Natural killer cell (primary cell): ENCODE data around the gene MKNK1. TPM values are rescaled to one million over a fixed set of nuclear protein-coding genes. Genes with fewer than 3 reads are reported as not detected.
A peak's percentile ranks its signal among the peaks of the same experiment; 100 is the strongest.

ENCODE experiments used
- ATAC-seq, 3 donors: fragments of 150-1000 bp in 2 of 3; fragments of 200-7000 bp in 1 of 3; cut with Tn5 transposase; 1 replicate in 1 of 3; 2 replicates in 2 of 3; pipeline ENCODE4 v1.10.0; 2021; ENCODE audit warnings: mild to moderate bottlenecking in 2 of 3, moderate library complexity in 2 of 3
- DNase-seq, 2 donors: peaks; one replicate each; pipeline versions ENCODE4 v3.0.0 to v3.0.0-alpha.2; 2013 to 2021; ENCODE audit warnings: mixed read lengths in 1 of 2
- H3K27ac ChIP-seq: one replicate; pipeline ENCODE4 v1.5.1; 2013; ENCODE audit warnings: mild to moderate bottlenecking, low read length
- H3K27me3 ChIP-seq: one replicate; pipeline ENCODE4 v1.6.1; 2013; ENCODE audit warnings: low read length; ENCODE audit not compliant: control insufficient read depth, insufficient read depth
- H3K36me3 ChIP-seq: one replicate; pipeline ENCODE4 v1.6.1; 2013; ENCODE audit warnings: low read length; ENCODE audit not compliant: control insufficient read depth, insufficient read depth
- H3K4me1 ChIP-seq: one replicate; pipeline ENCODE4 v1.6.1; 2013; ENCODE audit warnings: low read length; ENCODE audit not compliant: control insufficient read depth, insufficient read depth
- H3K4me3 ChIP-seq: one replicate; pipeline ENCODE4 v1.5.1; 2013; ENCODE audit warnings: low read length
- H3K9me3 ChIP-seq: one replicate; pipeline ENCODE4 v1.6.1; 2013; ENCODE audit warnings: low read length; ENCODE audit not compliant: control insufficient read depth, insufficient read depth
- H3K27ac Mint-ChIP-seq, 2 donors: one replicate each; pipeline ENCODE4 v1.8.0; 2022; ENCODE audit warnings: mild to moderate bottlenecking in 2 of 2, mixed read lengths in 2 of 2, moderate library complexity in 1 of 2
- H3K27me3 Mint-ChIP-seq, 2 donors: one replicate each; pipeline ENCODE4 v1.8.0; 2022; ENCODE audit warnings: low read depth in 2 of 2, mixed read lengths in 2 of 2
- H3K36me3 Mint-ChIP-seq: one replicate; pipeline ENCODE4 v1.8.0; 2022; ENCODE audit warnings: mixed read lengths
- H3K4me1 Mint-ChIP-seq, 2 donors: one replicate each; pipeline ENCODE4 v1.8.0; 2022; ENCODE audit warnings: mixed read lengths in 2 of 2
- H3K4me3 Mint-ChIP-seq: one replicate; pipeline ENCODE4 v1.8.0; 2022; ENCODE audit warnings: mild to moderate bottlenecking, moderate library complexity, mixed read lengths
- H3K9me3 Mint-ChIP-seq, 2 donors: one replicate each; pipeline ENCODE4 v1.8.0; 2022; ENCODE audit warnings: mixed read lengths in 2 of 2
- WGBS: methylation state at CpG from one replicate; pipeline ENCODE4 v1.1.7; 2013; ENCODE audit warnings: missing lambda C conversion rate; ENCODE audit not compliant: insufficient coverage; 5-methylcytosine and 5-hydroxymethylcytosine counted together
- intact Hi-C: fragments of 100-400 bp; cut with micrococcal nuclease; formaldehyde crosslinking; loops from one replicate; pipeline ENCODE4 v1.14.2; 2022
- total RNA-seq, 4 donors: library from RNA; stranded (reverse); fragments of 120-200 nt in 1 of 4; gene quantifications; one replicate each; pipeline versions ENCODE4 v1.2.3 to v1.2.4, GENCODE V29; 2013 to 2022
- TF ChIP-seq, protein P1 (sequence below): fragments of 200-600 bp; IDR thresholded peaks from one replicate; pipeline ENCODE4 v1.8.0; 2022; ENCODE audit warnings: antibody characterized with exemption

MKNK1 gene
- total RNA-seq, 3 donors from 2014 or later (not counting 1 experiment from before 2014, with no cell fraction given), result 59.5 to 81.5 (median 65.5) TPM

GRCh38 chr1:46539972-46540371 lies 64.1 kb downstream of the MKNK1 start:
- TF ChIP-seq, protein P1, sequence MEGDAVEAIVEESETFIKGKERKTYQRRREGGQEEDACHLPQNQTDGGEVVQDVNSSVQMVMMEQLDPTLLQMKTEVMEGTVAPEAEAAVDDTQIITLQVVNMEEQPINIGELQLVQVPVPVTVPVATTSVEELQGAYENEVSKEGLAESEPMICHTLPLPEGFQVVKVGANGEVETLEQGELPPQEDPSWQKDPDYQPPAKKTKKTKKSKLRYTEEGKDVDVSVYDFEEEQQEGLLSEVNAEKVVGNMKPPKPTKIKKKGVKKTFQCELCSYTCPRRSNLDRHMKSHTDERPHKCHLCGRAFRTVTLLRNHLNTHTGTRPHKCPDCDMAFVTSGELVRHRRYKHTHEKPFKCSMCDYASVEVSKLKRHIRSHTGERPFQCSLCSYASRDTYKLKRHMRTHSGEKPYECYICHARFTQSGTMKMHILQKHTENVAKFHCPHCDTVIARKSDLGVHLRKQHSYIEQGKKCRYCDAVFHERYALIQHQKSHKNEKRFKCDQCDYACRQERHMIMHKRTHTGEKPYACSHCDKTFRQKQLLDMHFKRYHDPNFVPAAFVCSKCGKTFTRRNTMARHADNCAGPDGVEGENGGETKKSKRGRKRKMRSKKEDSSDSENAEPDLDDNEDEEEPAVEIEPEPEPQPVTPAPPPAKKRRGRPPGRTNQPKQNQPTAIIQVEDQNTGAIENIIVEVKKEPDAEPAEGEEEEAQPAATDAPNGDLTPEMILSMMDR, result no peak
- ATAC-seq (no peak), DNase-seq (no peak)
- no peak overlapping the region for H3K4me3 Mint-ChIP-seq
- no peaks in the 10 kb centered on the region for H3K9me3 Mint-ChIP-seq
- peaks cover 0 to 4% of the 10 kb centered on the region in 2 donors for H3K4me1 Mint-ChIP-seq
- Histone ChIP-seq H3K36me3 (no peaks in the 10 kb centered on the region), H3K27ac (no peak overlapping the region), H3K4me3 (no peak overlapping the region), H3K9me3 (no peaks in the 10 kb centered on the region), H3K4me1 (no peaks in the 10 kb centered on the region), H3K27me3 (peaks cover 7% of the 10 kb centered on the region)
- H3K27me3 Mint-ChIP-seq, result peaks cover 42 to 52% of the 10 kb centered on the region in 2 donors
- H3K36me3 Mint-ChIP-seq, result no peaks in the 10 kb centered on the region
- 91% methylated on average over 9 of the region's 9 CpGs for WGBS
- intact Hi-C loops, result no loop called here
- no peak overlapping the region for H3K27ac Mint-ChIP-seq

DNA sequence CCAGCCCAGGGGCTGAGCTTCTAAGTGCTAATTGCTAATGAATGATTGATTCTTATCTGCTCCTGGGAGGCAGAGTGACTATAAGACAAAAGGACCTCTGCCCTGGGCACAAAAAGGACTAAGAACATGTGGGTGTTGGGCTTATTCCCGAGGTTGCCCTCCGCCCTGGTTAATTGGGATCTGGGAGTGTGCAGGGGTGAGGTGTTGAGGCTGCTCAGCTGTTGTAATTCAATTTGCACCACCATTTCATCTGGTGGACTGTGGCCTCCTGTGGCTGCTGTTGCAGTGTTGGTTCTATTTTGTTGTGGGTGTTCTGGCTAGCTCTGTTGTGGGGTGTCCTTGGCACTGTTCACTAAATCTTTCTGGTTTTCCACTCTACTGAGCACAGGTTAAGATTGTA lies 65.9 kb downstream of the MKNK1 start:
- no peak overlapping the region for H3K27ac Mint-ChIP-seq
- intact Hi-C loops, result no loop called here
- H3K36me3 Mint-ChIP-seq, result no peaks in the 10 kb centered on the region
- DNase-seq (no peak), ATAC-seq (no peak)
- H3K9me3 ChIP-seq, result no peaks in the 10 kb centered on the region
- H3K27me3 Mint-ChIP-seq, result peaks cover 34 to 36% of the 10 kb centered on the region in 2 donors
- TF ChIP-seq, protein P1, result no peak
- no peak overlapping the region for H3K4me3 Mint-ChIP-seq
- H3K9me3 Mint-ChIP-seq, result no peaks in the 10 kb centered on the region
- H3K4me1 ChIP-seq, result peaks cover 6% of the 10 kb centered on the region
- H3K4me1 Mint-ChIP-seq, result peaks cover 5 to 6% of the 10 kb centered on the region in 2 donors
- no peaks in the 10 kb centered on the region for H3K36me3 ChIP-seq
- H3K4me3 ChIP-seq, result no peak overlapping the region
- H3K27me3 ChIP-seq, result peaks cover under 1% of the 10 kb centered on the region
- no peak overlapping the region for H3K27ac ChIP-seq
- 73% methylated on average over 2 of the region's 2 CpGs for WGBS

GRCh38 chr1:46537651-46538050 lies 66.4 kb downstream of the MKNK1 start:
- intact Hi-C loops, result no loop called here
- Mint-ChIP-seq H3K4me3 (no peak overlapping the region), H3K36me3 (no peaks in the 10 kb centered on the region), H3K27me3 (peaks cover 29 to 31% of the 10 kb centered on the region in 2 donors), H3K9me3 (no peaks in the 10 kb centered on the region), H3K4me1 (peaks cover 5 to 6% of the 10 kb centered on the region in 2 donors), H3K27ac (no peak overlapping the region)
- Histone ChIP-seq H3K4me1 (peaks cover 8% of the 10 kb centered on the region), H3K27me3 (no peaks in the 10 kb centered on the region), H3K4me3 (no peak overlapping the region), H3K36me3 (no peaks in the 10 kb centered on the region), H3K27ac (no peak overlapping the region), H3K9me3 (no peaks in the 10 kb centered on the region)
- TF ChIP-seq, protein P1, result no peak
- no peak for ATAC-seq
- no peak for DNase-seq
- 77% methylated on average over 2 of the region's 2 CpGs for WGBS

- no peak overlapping the region for H3K4me3 ChIP-seq
- intact Hi-C loops, result no loop called here
- H3K27ac Mint-ChIP-seq, result no peak overlapping the region
Observed at GRCh38 chr1:46536527-46536926, 67.5 kb downstream of the MKNK1 start.

More at GRCh38 chr1:46536527-46536926, 67.5 kb downstream of the MKNK1 start:
- peak overlapping the region; percentile 8 for H3K4me3 Mint-ChIP-seq
- H3K27me3 Mint-ChIP-seq, result peaks cover 20 to 27% of the 10 kb centered on the region in 2 donors
- no peaks in the 10 kb centered on the region for H3K27me3 ChIP-seq
- no peaks in the 10 kb centered on the region for H3K9me3 ChIP-seq
- TF ChIP-seq, protein P1, result no peak
- H3K36me3 Mint-ChIP-seq, result no peaks in the 10 kb centered on the region
- H3K9me3 Mint-ChIP-seq, result no peaks in the 10 kb centered on the region
- H3K4me1 Mint-ChIP-seq, result peaks cover 5 to 6% of the 10 kb centered on the region in 2 donors
- ATAC-seq, result no peak
- H3K36me3 ChIP-seq, result no peaks in the 10 kb centered on the region
- no peak overlapping the region for H3K27ac ChIP-seq
- no peak for DNase-seq
- no CpG with 5 or more reads among the region's 1 CpG for WGBS
- peaks cover 13% of the 10 kb centered on the region for H3K4me1 ChIP-seq
